D341Med (cell line): ENCODE measurements around the gene ZKSCAN2.

Source experiments
- DNase-seq: peaks from one replicate; pipeline ENCODE4 v3.0.0; 2012; ENCODE audit warnings: low spot score

ZKSCAN2 gene

DNA sequence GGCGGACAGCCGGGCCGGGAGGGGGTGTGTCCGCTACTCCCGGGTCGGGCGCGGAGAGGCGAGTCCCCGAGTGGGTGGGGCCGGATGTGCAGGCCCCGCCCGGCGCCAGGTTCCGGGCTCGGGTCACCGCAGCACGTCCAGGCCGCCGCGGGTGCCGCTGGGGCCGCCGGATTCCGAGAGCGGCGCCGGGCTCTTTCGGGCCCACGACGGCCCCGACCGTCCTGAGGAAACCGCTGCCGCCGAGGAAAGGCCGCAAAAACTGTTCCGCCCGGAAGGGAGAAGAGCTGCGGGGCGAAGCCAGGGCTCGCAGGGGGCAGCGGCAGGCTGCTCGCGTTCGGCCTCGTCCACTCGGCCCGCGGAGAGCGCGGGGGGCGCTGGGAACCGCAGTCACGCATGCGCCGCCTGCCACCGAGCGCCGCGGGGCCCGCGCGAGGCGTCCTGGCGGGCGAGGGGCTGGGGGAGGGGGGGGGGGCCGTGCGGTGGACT is at the start of gene ZKSCAN2:
Gene ZKSCAN2 (minus strand): TSS at position 376 of the 486 bp plus-strand sequence. CDS start 718 bp downstream, outside the sequence.
- DNase-seq: peak; percentile 97

DNA sequence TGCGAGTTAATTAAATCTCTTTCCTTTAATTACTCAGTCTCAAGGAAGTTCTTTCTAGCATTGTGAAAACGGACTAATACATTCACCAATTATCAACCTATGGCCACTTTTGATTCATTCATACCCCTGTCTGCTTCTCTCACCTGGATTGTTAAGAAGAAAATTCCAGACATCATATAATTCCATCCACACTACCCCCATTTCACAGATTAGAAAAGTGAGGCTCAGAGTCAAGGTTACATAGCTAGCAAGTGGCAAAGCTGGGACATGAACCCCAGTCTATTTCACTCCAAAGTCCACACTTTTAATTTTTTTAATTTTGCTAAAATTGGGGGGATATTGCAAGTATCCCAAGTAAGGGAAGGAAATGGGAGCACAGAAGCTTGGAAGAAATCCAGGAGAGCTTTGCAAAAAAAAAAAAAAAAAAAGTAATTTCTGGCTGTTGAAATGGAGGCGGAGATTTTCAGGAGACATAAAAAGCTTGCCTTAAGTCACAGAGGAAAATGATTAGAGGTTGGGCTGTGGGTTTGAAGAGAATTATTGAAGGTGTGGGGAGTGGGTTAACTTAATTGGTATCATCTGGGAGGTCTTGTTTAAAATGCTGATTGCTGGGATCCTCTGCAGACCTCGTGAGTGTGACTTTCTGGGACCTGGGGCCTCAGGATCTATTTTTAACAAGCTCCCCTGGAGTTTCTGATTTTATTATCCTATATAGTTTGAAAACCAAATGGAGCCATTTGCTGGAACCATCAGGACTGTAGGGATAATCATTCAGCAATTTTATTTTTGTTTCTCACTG is 42.3 kb upstream of the ZKSCAN2 start:
- DNase-seq: no peak

DNA sequence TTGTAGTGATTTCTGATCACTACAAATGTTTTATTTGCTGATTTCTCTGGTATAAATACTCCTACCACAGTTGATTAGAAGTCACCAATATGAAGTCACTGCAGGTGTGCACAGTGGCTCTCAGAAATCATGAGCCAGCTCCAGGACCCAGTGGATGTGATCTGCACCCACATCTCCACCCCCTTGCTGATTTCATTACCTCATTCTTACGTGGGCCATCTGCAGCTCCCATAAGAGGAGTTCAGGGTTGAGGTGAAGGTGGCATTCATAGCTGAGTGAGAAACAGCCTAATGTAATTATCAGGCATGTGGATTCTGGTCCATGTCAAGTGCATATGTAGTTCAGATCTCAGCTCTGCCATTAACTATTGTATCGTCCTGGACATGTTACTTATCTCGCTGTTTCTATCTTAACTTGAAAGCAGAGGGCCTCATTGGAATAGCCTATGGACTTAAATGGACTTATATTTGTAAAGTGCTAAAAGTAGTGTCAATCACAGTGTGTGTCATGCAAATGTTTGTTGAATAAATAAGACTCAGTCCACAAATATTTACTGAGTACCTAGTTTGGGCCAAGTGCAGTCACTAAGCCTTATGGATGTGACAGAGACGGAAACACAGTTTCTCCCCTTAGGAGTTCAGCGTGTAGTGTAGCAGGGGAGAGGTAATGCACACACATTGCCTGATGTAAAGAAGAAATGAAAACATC is 40.7 kb upstream of the ZKSCAN2 start:
- no peak for DNase-seq

DNA sequence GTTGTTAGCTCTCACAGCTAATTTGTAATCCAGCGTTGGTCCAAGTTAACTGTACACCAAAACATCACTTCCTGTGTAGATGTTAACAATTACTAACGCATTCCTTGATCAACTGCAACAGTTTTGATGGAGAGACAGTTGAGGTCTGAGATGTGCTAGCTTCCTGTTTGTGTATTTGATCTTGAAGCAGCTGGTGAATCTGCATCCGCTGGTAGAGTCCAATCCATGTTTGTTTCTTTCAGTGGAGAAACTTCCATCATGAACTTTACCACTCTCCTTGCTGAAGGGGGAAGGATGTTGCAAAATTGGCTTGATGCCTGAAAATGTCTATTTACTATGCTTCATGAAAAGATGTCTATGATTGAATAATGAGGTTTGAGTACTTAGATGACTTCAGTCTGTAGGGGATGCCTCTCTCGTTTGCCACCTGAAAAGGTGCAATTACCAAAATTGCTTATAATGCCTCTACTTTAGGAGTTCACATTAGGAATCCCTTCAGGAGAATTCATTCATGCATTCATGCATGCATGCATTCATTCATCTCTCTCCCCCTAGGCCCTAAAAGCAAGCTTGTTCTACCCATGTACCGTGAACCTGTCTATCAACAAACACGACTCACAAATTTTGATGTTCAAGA is 39.6 kb upstream of the ZKSCAN2 start:
- no peak for DNase-seq

DNA sequence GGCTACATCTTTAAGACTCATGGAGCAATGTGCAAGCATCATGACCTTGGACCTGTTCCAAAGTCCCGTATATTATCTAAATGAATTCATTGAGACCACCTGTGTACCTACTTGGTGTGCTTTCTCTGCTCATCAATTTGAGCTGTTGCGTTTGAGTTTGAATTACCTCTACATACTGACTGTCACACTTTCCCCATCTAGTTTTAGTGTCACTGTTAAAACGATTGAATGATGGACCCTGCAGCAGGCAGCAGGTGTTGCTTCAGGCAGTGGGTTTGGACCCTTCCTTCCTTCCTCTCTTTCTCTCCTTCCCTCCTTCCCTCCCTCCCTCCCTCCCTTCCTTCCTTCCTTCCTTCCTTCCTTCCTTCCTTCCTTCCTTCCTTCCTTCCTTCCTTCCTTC is 33.9 kb upstream of the ZKSCAN2 start:
- DNase-seq: no peak

DNA sequence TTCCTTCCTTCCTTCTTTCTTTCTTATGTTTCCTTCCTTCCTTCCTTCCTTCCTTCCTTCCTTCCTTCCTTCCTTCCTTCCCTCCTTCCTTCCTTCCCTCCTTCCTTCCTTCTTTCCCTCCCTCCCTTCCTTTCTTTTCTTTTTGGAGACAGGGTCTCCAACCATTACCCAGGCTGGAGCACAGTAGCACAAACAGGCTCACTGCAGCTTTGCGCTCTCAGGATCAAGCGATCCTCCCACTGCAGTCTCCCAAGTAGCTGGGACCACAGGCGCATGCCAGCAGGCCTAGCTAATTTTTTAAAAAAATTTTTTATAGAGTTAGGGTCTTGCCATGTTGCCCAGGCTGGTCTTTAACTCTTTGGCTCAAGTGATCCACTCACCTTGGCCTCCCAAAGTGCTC is 31.8 kb upstream of the ZKSCAN2 start:
- DNase-seq: no peak

DNA sequence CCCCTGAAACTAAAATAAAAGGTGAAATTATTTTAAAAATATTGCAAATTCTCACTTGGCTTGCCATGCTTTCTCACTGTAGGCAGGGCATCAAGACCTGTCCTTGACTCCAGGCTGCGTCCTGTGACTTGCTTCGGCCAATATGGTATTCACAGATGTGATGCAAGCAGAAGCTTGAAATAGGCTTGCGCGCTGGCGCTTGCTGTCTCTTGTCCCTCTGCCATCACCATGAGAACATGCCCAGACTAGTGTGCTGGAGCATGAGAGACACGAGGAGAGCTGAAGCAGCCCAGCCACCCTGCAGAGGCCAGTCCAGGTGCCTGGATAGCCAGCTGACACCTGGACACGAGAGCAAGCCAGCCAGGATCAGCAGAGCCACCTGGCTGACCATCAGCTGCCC is 21.8 kb upstream of the ZKSCAN2 start:
- DNase-seq: no peak

DNA sequence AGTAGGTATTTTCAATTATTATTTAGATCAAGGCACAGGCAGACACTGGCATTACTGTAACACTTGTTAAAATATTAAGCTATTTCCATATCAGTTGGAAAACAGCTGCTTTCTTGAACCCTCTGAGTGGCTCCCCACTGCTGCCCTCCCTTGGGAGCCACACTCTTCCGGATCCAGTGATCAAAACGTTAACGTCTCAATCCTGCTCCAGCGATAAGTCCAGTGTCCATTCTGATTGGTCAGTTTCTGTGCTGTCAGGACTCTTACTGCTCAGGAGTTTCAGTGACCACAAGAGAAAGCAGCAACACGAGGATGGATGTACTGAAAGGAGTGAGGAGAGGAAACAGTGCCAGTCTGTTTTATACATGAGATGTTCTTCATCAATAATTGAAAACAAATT is 13.8 kb upstream of the ZKSCAN2 start:
- DNase-seq: no peak

DNA sequence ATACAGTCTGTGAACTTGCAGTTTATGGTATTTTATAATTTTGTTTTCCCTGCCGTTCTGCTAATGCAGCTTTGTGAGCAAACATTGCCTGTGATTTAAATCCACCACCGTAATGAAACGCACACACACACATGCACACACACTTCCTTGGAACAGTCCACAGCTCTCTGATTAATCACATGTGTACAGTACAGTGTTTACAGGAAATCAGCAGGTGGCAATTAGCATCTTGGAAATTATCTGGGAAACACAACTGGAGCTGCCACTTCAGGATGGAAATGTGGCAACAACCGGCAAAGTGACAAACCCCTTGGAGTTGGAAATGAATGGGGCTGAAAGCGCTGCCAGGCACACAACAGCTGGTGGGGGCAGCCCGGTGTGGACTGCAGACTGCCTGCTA is 12.9 kb upstream of the ZKSCAN2 start:
- no peak for DNase-seq

DNA sequence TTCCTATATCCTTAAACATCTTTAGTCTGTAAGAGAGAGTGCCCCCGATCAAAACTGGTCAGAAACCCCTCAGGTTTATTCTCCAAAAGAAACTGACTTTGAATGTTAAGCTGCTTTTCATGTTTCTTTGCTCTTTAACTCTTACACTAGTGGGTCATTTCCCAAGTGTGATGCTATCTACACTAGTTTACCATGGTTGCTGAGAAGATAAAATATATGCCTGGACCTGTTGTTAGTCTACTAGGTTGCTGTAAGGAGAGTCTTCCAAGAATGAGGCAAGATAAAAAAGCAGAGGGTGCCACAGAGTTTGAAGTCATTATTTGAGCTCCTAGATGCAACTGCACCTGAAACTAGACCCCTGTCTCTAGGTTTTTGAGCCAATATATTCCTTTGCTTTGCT is 12.2 kb upstream of the ZKSCAN2 start:
- DNase-seq: no peak

DNA sequence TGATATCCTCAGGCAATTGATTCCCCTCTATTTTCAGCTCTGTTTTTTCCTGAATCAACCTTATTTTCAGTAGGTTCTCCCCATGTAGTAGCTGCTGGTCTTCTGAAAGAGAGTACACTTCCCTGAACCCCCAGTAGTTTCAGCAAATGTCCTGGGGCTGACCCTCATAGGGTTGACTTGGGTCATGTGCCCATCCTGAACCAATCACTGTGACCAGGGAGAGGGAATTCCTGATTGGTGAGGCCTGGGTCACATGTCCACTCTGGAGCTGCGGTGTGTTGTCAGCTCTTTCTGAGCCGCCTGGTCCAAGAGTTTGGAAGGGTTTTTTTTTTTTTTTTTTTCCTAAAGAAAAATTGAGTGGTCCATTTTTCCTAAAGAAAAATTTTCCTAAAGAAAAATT is 8.3 kb upstream of the ZKSCAN2 start:
- no peak for DNase-seq

DNA sequence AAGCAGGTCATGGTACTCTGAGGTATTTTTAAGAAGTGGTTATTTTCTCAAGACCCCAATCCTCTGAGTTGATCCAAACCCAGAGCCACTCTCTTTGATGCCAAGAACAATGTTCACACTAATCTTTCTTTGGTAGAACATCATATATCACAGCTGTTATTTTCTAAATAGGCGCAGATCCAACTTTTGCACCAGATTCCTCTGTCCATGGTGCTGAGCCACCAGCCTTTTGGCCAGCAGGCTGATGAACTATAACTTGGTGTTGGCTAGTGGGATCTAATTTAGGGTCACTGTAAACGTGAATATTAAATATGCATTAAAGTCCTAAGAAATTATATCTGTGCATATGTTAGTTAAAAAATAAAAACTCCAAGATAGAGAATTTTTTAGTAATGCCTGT is 7.0 kb upstream of the ZKSCAN2 start:
- no peak for DNase-seq

DNA sequence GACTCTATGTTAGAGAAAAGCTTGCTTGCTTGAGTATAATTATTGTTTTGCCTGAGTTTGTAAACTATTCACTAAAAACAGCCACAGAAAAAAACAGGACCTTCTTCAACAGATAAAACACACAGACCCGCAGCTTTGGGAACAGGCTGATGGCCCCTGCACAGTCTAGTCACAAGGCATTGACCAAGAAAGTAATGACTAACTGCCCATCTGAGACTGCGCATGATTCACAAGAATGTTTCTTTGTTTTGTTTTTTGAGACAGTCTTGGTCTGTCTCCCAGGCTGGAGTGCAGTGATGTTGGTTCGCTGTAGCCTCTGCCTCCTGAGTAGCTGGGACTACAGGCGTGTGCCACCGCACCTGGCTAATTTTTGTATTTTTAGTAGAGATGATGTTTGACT is 2.8 kb upstream of the ZKSCAN2 start:
- DNase-seq: no peak

DNA sequence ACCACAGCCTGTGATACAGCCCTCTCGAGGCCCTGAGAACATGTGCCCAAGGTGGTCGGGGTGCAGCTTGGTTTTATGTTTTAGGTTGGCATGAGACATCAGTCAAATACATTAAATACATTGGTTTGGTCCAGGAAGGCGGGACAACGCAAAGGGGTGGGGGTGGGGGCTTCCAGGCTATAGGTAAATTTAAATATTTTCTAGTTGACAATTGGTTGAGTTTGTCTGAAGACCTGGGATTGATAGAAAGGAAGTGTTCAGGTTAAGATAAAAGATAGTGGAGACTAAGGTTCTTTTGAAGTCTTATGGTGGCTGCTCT is 1.2 kb upstream of the ZKSCAN2 start:
- DNase-seq: no peak

DNA sequence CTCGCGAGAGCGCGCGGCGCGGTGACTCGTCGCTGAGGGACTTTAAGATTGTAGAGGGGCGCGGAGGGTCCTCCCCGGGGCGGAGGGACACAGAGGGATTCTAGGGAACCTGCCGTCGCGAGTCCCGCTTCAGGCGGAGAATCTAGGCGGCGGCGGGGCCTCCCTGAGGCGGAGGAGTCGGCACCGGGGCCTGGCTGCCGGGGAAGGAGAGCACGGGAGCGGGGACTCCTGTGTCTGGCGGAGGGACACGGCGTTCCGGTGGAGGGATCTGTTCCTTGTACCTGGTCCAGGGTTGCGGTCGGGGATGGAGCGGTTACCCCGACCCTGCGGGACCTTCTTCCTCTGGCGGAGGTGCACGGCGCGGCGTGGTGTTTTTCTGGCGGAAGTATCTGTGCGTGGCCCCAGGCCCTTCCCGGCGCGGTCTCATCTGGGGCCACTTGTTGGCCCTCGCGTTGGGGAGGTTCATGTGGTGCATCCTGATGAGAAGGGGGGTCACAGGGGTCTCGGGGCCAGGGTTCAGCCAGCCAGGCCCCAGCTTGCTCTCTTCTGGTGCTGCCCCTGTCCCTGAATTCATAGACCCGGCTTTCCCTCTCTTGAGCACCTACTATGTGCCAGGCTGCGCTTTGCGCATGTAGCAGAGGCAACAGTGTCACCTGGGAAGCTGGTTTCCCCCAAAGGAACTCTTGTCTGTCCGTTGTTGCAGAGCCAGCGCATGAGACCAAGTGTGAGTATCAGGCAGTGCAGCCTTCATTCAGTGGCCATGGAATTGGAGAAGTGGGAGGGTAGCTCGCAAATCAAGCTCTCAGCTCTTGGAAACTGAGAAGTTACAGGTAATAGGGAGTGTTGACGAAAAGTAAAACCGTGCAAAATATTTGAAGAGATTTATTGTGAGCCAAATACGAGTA is 563 bp upstream of the ZKSCAN2 start:
- DNase-seq: peak; percentile 87

DNA sequence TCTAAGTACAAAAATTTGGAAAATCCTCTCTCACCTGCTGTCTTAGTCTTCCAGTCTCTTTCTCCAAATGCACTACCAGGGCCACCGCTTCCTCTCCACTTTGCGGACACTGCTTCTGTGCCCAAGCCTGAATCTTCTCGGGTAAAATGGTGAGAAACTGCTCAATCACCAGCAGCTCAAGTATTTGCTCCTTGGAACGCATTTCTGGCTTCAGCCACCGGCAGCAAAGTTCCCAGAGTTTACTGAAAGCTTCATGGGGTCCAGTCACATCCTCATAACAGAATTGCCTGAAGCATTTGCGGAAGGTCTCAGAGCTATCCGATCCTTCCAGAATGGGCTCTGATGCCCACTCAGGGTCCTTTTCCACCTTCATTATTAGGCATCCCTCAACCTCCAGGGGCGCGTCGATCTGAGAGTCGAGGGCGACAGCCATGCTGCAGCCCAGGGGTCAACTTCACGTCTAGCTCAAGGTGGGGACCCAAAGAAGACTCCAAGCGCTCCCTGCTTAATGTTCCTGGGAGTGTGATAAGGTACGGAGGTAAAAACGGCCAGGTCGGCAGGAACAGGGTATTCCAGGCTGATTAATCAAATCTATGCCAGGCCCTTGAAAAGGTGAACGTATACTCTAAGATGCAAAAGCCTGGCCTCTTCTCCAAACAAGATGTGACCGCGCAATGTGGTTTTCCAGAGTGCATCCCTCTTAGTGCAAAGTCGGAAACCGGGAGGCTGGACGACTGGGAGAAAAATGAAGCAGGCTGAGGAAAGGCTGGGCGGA is 763 bp downstream of the ZKSCAN2 start:
- DNase-seq: peak; percentile 48

DNA sequence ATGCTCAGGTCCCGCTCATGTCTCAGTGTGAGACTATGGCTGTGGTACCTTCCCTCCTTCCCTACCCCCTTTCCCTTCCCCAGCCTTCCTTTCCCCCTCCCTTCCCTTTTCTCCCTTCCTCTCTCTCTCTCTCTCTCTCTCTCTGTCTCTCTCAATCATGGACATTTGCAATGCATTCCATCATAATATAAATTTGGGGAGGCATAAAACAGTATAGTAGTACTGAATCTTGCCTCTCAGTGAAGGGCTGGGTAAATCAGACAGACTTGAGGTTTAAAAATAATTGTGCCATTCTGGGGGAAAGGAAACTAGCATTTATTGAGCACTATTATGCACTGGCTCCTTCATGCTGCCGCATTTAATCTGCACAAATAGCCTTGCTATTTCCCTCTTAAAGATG is 4.3 kb downstream of the ZKSCAN2 start:
- DNase-seq: no peak

DNA sequence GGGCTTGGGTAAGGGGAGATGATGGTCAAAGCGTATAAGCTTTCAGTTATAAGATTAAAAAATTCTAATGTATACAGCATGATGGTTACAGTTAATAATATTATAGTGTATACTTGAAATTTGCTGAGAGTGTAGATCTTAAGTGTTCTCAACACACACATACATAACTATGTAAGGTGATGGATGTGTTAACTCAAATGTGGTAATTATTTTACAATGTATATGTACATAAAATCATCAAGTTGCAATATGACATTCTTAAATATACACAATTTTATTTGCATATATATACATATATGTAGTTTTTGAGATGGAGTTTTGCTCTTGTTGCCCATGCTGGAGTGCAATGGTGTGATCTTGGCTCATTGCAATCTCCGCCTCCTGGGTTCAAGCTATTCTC is 7.2 kb downstream of the ZKSCAN2 start:
- no peak for DNase-seq

DNA sequence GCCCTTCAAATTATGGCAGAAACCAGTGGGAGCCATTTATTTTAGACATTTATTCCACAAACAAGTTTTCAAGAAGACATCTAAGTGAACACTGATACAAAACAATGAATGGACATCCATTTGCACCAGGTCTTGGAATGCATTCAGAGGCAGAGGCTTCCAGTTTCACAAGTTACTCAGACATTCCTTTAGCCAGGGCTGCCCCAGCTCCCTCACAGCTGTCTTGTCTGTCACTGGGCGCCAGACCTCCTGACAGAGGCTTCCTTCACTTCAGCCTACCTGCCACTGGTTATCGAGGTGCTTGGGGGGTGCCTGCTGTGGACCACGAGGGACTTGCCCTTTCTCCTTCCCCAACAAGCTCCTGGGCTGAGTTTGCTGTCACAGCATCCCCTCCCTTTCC is 21.7 kb downstream of the ZKSCAN2 start:
- no peak for DNase-seq

DNA sequence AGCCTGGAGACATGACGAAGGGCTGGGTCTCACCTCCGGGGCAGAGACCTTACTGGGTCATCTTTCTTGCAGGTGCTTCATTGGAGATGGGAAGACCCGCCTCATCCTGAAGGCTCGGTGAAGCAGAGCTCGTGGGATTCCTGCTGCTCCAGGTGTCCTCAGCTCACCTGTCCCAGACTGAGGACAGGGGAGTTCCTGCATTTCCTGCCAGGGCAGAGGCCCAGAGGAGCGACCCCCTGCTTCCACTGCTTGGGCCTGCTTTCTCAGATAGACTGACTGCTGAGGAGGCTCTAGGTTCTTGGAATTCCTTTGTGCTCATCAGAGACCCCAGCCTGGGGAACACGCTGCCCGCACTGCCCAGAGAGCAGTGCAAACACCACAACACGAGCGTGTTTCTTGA is 29.3 kb downstream of the ZKSCAN2 start:
- DNase-seq: no peak

DNA sequence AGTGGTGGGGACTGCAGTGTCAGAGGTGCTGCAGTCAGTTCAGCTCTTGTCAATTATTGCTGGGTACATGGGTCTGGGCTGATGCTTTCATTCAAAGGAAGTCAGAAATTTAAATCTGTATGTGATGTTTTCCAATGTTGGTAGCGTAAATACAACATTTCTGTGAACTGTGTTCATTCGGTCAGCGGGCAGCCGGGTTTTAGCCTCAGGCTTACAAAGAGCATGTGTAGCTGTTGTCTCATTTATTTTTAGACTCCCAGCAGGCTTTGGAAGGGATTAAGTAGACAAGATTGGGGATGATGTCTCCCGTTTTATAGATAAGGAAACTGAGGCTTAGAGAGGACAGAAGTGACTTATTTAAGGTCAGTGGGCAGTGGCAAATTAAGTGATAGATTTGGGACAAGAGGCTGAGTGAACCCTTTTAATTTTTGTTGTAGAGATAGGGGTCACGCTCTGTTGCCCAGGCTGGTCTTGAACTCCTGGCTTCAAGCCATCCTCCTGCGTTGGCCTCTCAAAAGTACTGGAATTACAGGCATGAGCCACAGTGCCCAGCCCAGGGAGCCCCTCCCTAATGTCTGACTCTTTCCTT is 32.8 kb downstream of the ZKSCAN2 start:
- no peak for DNase-seq
